ENCODE data around the gene CSF2RB. TPM values are rescaled to one million over a fixed set of nuclear protein-coding genes. Genes with fewer than 3 reads are reported as not detected.

CSF2RB gene
- total RNA-seq, 1 donor from 2014 or later, result 152 TPM

GRCh38 chr22:36907253-36908195 is 5.9 kb upstream of the CSF2RB start:
- no peak for DNase-seq
- Mint-ChIP-seq H3K36me3 (ENCODE audit: low read depth) (no peaks in the 10 kb centered on the region), H3K27ac (no peak overlapping the region), H3K27me3 (peaks cover 5% of the 10 kb centered on the region), H3K4me1 (no peaks in the 10 kb centered on the region), H3K9me3 (no peaks in the 10 kb centered on the region), H3K4me3 (no peak overlapping the region)
- CTCF ChIA-PET, result no interaction called here
- POLR2A ChIA-PET, result interaction anchor here (0.7 to 0.9 kb wide), 2 partner anchors 30 to 51 kb away, joined by 4 to 5 read pairs; no protein-coding TSS in a partner anchor
- no peak for TF ChIP-seq CTCF (IDR thresholded peaks at IDR 0.05)
- intact Hi-C loops (cut with micrococcal nuclease), result no loop called here
- no peak for ATAC-seq (ENCODE audit: low read depth)

GRCh38 chr22:36910461-36910860 is 3.0 kb upstream of the CSF2RB start:
- Mint-ChIP-seq H3K27me3 (peaks cover 4% of the 10 kb centered on the region), H3K27ac (no peak overlapping the region), H3K9me3 (no peaks in the 10 kb centered on the region), H3K36me3 (ENCODE audit: low read depth) (peaks cover 15% of the 10 kb centered on the region), H3K4me1 (peaks cover 24% of the 10 kb centered on the region), H3K4me3 (no peak overlapping the region)
- CTCF ChIA-PET, result no interaction called here
- no peak for DNase-seq
- POLR2A ChIA-PET, result no interaction called here
- intact Hi-C loops (cut with micrococcal nuclease), result loop anchor here (5.0 kb wide), 1 partner anchor 128 kb away; no protein-coding TSS in a partner anchor
- ATAC-seq (ENCODE audit: low read depth), result no peak
- TF ChIP-seq CTCF (IDR thresholded peaks at IDR 0.05), result no peak

- no peak overlapping the region for H3K27ac Mint-ChIP-seq
- no peak for TF ChIP-seq CTCF (IDR thresholded peaks at IDR 0.05)
- intact Hi-C loops (cut with micrococcal nuclease), result loop anchor here (5.0 kb wide), 1 partner anchor 130 kb away; no protein-coding TSS in a partner anchor
- CTCF ChIA-PET, result interaction anchor here (2.9 kb wide), 1 partner anchor 56 kb away, joined by 30 read pairs; no protein-coding TSS in a partner anchor
- H3K9me3 Mint-ChIP-seq, result no peaks in the 10 kb centered on the region
- ATAC-seq (ENCODE audit: low read depth), result no peak
- POLR2A ChIA-PET, result no interaction called here
- H3K36me3 Mint-ChIP-seq (ENCODE audit: low read depth), result peaks cover 22% of the 10 kb centered on the region
- peaks cover 4% of the 10 kb centered on the region for H3K27me3 Mint-ChIP-seq
- H3K4me1 Mint-ChIP-seq, result peaks cover 39% of the 10 kb centered on the region
- no peak for DNase-seq
- no peak overlapping the region for H3K4me3 Mint-ChIP-seq
Observed at GRCh38 chr22:36911887-36912661, 1.4 kb upstream of the CSF2RB start.

GRCh38 chr22:36912694-36913426 is 568 bp upstream of the CSF2RB start:
- intact Hi-C loops (cut with micrococcal nuclease), result loop anchor here (1.0 to 5.0 kb wide), 4 partner anchors 8 to 131 kb away; no protein-coding TSS in a partner anchor
- H3K36me3 Mint-ChIP-seq (ENCODE audit: low read depth), result peaks cover 28% of the 10 kb centered on the region
- peak overlapping the region; percentile 94 for H3K4me3 Mint-ChIP-seq
- no peak for TF ChIP-seq CTCF (IDR thresholded peaks at IDR 0.05)
- DNase-seq, result no peak
- H3K9me3 Mint-ChIP-seq, result no peaks in the 10 kb centered on the region
- peaks cover 2% of the 10 kb centered on the region for H3K27me3 Mint-ChIP-seq
- no peak for ATAC-seq (ENCODE audit: low read depth)
- H3K27ac Mint-ChIP-seq, result peak overlapping the region; percentile 95
- peaks cover 46% of the 10 kb centered on the region for H3K4me1 Mint-ChIP-seq
- ChIA-PET POLR2A (interaction anchor here (0.6 to 2.8 kb wide), 8 partner anchors 11 to 751 kb away, joined by 3 to 42 read pairs (median 4); partner anchors contain the start of gene NCF4), CTCF (interaction anchor here (1.6 to 2.9 kb wide), 3 partner anchors 53 to 65 kb away, joined by 6 to 30 read pairs (median 6); partner anchors contain the start of gene NCF4)

Data from activated B cell treated with CpG ODN at 0.5 μM for 24 hours (primary cell).